Activated CD8-positive, alpha-beta memory T cell treated with anti-CD3 and anti-CD28 coated beads, Interleukin-2, amount 50 U/mL, for 24 hours (primary cell): Measurements from ENCODE around the gene ADM2.
"Not testable (repeated sequence)": the region's sequence is repeated elsewhere in the genome, so short reads cannot be mapped to it uniquely, and the experiment has no call there.

Source experiments
- DNase-seq: peaks from one replicate; pipeline ENCODE4 v3.0.0-alpha.2; 2020; ENCODE audit errors: extremely low read depth

ADM2 gene

DNA sequence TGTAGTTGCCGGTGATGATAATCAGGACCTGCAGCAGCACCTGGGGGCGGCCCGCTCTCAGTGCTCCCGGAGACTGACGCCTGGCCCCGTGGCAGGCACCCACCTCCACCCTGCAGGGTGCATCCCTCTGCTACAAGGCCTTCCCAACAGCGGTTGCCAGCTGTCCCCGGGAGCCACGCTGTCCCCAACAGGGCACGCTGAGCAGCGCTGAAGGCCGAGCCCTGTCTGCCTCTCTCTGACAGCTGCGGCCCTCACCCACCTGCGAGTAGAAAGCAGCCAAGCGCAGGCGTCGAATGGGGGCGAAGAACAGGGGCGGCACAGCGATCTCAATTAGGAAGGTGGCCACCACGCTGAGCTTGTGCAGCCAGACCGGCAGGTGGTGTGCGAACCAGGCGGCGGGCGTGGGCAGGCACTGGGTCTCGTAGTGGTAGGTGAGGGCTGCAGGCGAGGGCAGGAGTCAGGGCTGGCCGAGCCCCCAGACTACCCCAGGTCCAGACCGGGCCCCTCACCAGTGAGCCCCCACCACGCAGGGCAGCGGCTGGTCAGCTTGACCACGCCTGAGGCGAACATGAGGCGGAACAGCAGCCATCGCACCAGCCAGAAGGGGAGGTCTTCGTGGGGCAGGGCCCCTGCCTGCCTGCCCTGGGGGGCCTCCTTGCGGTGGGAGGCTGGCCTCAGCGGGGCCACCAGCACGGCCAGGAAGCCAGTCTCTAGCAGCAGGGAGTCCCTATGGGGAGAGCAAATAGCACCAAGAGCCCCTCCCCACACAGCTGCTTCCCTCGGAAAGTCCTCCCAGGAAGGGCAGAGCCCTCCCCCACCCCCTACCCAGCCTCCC, 24.6 kb downstream of the ADM2 start:
- no peak for DNase-seq

DNA sequence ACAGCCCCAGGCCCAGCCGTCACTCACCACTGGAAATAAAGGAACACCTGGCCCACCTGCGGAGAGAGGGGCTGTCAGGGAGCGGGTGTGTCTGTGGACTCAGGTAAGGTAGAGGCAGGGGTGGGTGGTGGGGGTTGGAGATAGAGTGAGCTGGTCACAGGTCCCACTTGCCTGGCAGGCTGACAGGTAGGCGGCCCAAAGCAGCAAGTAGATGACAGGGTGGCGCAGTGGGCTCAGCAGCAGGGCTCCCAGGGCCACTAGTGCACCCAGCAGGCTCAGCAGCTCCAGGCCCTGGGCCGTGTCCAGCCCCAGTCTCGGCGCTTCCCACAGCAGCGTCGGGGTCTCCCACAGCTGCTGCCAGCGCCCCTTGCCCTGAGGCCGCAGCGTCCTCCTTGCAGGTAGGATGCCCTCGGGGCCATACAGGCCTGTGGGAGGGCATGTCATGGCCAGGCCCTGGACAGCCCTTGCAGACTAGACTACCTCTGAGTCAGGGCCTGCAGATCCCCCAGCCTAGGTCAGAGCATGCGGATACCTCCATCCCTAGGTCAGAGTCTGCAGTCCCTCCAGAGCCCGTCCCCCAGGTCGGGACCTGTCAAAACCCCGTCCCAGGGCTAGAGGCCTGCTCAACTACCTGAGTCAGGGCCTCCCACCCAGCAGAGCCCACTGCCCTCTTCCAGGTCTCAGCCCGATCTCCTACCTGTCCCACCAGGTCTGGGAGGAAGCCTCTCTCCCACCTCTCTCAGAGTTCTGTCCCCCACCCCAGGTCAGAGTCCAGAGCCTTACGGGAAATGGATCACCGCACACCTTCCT, 25.5 kb downstream of the ADM2 start:
- DNase-seq = no peak

DNA sequence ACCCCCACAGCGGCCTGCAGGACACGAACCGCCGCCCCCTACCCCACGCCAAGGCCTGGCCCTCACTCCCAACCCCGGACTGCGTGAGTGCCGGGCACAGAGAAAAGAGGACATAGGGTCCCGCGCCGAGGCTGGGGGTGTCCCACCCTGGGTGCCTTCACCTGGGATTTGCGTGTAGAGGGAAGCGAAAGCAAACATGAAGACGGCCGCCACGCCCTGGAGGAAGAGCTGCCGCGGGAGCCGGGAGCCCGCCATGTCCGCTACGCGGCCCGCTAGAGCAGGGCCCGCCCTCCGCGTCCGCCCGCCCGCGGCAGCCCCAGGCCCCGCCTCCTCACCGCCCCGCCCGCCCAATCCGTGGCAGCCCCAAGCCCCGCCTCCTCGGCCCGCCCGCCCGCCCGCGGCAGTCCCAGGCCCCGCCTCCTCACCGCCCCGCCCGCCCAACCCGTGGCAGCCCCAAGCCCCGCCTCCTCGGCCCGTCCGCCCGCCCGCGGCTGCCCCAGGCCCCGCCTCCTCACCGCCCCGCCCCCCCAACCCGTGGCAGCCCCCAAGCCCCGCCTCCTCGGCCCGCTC, 26.2 kb downstream of the ADM2 start, which contains the start of gene LMF2:
LMF2 (minus strand) TSS at position 282 of the 570 bp plus-strand sequence; CDS start at position 255, 27 bp downstream.
- peak; percentile 68 for DNase-seq

DNA sequence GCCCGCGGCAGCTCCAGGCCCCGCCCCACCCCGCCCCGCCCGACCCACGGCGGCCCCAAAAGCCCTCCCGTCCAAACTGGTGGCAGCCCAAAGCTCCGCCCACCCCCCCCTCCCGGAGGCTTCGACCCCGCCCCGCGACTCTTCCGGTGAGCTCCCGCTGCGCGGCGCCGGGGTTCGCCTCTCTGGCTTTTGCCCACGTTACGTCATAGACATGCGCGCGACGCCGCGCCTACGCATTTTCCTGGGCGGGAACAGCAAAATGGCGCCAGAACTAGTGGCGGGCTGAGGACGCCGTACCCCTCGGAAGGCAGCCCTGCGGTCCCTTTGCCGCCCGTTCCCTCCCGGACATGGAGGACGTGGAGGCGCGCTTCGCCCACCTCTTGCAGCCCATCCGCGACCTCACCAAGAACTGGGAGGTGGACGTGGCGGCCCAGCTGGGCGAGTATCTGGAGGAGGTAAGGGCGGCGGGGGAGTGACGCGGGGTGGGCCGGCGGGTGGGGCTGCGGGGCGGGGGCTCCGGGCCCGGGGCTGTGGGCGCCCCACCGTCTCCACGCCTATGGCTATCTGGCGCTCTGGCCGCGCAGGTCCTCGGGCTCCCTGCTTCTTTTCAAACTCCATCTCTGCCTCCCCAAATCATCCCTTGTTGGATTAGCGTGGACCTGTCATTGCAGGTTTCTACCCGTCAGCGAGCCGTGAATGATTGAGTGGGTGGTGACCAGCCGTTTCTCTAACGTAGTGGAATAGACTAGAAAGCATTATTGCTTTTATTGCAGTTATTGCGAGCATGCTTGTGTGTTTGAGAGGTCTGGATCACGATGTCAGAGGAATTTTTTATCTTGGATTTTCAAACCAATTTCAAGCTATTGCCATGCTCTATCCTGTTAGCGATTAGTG, 26.9 kb downstream of the ADM2 start, which contains the start of gene NCAPH2:
NCAPH2 (plus strand) TSS at position 234 of the 894 bp plus-strand sequence; CDS start at position 348, 114 bp downstream.
- DNase-seq = peak; percentile 92

DNA sequence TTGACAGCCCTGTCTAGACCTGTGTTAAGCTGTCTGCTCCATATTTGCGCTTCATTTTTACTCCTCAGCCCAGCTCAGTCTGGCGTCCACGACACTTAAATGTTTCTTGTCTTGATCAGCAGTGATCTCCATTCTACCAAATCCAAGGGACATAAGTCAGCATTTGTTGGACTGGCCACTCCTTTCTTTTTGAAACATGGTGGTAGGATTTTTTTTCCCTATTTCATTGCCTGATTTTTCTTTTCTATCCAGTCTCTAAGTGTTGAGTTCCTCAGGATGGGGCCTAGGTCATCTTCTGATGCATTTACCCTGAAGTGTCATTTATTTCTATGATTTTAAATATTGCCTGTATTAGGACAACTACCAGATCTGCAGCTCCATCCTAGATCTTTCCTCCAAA, 27.6 kb downstream of the ADM2 start:
- no peak for DNase-seq

DNA sequence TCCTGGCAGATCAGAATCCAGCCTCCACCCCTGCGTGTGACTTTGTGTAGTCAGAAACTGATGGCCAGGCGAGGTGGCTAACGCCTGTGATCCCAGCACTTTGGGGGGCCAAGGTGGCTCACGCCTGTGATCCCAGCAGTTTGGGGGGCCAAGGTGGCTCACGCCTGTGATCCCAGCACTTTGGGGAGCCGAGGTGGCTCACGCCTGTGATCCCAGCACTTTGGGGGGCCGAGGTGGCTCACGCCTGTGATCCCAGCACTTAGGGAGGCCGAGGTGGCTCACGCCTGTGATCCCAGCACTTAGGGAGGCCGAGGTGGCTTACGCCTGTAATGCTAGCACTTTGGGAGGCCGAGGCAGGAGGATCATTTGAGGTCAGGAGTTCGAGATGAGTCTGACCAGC, 31.8 kb downstream of the ADM2 start:
- DNase-seq = no peak

DNA sequence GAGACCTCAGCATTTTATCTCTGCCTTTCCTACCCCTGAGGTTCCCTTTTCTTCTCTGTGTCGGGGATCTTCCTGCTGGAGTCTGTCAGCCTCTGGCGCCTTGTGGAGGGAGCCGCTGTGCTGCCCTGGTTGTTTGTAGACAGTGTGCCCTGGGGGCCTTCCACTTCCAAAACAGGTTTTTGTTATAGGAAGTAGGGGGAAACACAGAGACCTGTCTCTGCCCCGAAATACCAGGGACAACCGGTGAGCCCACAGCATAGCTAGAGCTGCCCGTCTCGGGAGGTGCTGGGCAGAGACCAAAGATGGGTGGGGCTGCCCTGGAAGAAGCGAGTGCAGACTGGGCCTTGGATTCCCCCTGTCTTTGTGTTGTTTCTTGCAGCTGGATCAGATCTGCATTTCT, 34.7 kb downstream of the ADM2 start:
- no peak for DNase-seq

DNA sequence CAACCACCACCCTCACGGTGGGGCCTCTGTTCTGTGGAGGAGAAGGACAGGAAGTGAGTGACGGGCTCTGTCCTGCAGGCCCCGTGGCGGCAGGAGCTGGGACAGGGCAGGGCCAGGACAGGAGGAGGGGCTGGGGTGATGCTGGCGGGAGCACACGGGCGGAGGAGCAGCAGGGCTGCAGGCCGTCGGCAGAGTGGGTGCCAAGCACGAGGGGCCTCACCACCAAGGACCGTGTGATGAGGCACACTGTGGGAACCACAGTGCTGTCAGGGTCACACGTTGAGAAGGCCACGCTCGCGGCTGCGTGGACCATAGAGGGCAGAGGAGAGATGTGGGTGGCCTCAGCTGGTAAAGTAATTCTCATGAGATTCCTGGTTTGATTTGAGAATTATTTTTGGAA, 35.5 kb downstream of the ADM2 start:
- DNase-seq = no peak

DNA sequence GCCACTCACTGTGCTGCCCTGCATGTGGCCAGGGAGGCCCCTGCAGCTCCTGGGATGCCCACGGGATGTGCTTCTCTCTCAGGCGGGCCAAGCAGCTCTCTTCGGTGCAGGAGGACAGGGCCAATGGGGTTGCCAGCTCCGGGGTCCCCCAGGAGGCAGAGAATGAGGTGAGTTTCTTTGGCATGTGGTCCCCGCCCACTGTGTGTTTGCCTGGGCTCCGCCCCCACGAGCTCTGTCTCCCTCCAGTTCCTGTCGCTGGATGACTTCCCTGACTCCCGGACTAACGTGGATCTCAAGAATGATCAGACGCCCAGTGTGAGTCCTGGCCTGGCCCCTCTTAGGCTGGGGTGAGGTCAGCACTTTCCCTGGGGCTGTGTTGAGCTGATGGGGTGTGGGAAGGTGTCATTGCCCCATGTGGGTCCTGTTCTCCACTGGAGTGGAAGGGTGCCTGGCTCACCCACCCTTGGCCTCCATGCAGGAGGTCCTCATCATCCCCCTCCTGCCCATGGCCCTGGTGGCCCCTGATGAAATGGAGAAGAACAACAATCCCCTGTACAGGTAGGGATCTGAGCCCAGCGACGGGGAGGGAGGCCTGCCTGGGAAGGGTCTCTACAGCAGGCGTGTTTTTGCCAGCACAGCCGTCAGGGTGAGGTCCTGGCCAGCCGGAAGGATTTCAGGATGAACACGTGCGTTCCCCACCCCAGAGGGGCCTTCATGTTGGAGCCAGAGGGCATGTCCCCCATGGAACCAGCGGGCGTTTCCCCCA, 36.3 kb downstream of the ADM2 start:
- no peak for DNase-seq

DNA sequence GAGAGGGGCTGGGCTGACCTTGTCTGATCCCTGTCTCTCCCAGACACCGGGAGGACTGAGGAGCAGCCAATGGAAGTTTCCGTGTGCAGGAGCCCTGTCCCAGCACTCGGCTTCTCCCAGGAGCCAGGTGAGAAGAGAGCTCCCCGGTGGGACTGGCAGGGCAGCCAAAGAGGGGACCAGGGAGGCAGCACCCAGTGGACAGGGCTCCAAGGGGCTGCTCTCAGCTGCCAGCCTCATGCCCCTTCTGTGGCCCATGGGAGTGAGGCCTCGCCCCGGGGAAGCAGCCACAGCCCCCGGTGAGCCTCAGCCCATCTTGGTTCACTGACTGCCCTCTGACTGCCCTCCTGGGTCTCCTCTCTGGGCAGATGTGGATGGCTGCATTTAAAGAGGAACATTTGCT, 37.3 kb downstream of the ADM2 start:
- DNase-seq = no peak

DNA sequence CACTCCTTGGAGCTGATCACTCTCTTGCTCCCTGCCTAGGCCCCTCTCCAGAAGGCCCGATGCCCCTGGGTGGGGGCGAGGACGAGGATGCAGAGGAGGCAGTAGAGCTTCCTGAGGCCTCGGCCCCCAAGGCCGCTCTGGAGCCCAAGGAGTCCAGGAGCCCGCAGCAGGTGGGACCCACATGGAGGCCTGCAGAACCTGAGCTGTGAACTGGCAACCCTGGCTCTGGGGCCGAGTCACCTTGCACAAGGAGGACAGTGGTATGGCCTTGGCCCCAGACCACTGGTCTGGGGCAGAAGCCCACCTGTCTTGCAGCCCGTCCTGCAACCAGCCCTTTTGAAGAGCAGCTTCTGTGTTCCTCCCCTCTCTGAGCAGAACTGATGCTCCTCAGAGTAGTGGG, 37.8 kb downstream of the ADM2 start:
- DNase-seq = no peak

DNA sequence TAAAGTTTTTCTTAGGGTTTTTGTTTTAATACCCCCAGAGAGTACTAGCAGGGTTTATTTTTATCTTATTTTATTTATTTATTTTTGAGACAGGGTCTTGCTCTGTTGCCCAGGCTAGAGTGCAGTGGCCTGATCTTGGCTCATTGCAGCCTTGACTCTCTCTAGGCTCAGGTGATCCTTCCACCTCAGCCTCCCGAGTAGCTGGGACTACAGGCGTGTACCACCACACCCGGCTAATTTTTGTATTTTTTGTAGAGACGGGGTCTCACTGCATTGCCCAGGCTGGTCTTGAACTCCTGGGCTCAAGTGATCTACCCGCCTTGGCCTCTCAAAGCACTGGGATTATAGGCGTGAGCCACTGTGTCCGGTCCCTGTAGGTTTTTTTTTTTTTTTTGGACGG, 38.8 kb downstream of the ADM2 start:
- not testable (repeated sequence) for DNase-seq

DNA sequence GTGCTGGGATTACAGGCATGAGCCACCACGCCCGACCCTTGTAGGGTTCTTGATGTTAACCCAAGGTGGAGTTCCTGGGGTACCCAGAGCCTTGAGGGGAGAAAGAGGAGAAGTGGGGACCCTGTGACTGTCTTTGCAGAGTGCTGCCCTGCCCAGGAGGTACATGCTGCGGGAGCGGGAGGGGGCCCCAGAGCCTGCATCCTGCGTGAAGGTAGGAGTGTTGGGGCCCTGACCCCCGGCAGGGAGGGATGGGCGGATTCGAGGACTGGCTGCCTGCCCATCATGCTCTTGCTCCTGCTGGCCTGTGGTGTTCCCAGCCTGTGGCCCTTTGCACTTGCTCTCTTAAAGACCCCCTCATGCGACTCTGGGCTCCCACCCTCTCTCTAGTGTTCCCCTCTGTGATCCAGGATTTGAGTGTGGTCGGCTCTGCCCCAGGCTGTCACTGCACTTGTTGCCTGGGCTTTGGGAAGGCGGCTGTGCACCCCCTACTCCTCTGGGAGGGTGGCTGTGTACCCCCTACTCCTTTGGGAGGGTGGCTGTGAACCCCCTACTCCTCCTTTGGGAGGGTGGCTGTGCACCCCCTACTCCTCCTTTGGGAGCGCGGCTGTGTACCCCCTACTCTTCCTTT, 39.6 kb downstream of the ADM2 start:
- no peak for DNase-seq

DNA sequence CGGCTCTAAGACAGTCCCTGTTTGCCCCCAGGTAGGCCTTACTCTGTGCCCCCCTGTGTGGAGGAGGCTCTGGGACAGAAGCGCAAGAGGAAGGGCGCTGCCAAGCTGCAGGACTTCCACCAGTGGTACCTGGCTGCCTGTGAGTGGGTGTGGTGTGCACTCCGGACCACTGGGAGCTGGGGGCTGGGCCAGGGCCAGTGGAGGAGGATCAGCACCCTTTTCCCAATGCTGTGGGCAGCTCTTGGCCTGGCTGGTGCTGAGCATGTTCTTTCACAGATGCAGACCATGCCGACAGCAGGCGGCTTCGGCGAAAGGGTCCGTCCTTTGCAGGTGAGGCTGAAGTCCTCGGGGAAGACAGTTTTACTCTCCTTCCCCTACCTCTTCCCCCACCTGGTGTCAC, 40.4 kb downstream of the ADM2 start:
- DNase-seq = no peak

DNA sequence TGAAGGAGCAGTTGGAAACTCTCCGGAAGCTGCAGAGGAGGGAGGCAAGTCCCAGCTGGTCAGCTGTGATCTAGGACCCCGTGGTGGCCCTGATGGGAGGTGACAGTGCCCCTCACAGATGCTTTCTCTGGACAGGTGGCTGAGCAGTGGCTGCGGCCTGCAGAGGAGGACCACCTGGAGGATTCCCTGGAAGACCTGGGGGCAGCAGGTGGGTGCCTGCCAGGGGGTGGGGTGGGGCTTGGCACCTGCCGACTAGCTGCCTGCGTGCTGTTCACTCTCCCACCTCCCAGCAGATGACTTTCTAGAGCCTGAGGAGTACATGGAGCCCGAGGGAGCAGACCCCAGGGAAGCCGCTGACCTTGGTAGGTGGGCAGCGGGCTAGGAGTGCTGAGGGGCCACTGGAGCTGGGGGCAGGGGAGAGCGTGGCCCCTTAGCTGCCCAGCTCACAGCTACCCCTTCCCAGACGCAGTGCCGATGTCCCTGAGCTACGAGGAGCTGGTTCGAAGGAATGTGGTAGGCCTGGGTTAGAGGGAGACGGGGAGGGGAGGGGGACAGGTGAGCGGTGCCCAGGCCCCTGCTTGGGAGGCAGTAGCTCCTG, 41.0 kb downstream of the ADM2 start:
- no peak for DNase-seq

DNA sequence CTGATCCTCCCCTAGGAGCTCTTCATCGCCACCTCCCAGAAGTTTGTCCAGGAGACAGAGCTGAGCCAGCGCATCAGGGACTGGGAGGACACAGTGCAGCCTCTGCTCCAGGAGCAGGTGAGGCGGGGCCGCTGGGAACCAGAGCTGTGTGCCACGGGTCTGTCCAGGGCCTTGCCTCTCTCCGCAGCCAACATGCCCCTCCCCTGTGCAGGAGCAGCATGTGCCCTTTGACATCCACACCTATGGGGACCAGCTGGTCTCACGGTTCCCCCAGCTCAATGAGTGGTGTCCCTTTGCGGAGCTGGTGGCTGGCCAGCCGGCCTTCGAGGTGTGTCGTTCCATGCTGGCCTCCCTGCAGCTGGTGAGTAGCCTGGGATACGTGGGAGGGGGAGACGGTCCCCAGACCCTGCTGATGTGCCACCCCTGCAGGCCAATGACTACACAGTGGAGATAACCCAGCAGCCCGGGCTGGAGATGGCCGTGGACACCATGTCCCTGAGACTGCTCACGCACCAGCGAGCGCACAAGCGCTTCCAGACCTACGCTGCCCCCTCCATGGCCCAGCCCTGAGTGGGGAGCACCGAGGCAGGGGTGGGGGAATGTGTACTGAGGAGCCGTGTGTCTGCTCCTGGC, 41.6 kb downstream of the ADM2 start:
- DNase-seq = no peak

DNA sequence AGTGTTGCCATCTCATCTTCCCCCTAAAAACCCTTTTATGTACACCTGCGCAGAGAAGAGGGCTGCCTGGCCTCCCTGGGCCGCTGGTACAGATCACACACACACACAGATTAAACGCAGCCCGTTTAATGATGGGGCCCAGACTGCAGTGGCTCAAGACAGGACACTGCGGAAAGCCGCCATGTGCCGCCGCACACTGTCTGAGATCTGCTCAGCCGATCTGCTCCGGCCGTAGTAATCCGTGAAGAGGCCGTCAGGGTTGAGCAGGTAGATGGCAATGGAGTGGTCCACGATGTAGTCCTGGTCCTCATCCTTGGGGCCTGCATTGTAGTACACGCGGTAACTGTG, 42.1 kb downstream of the ADM2 start:
- DNase-seq = no peak

DNA sequence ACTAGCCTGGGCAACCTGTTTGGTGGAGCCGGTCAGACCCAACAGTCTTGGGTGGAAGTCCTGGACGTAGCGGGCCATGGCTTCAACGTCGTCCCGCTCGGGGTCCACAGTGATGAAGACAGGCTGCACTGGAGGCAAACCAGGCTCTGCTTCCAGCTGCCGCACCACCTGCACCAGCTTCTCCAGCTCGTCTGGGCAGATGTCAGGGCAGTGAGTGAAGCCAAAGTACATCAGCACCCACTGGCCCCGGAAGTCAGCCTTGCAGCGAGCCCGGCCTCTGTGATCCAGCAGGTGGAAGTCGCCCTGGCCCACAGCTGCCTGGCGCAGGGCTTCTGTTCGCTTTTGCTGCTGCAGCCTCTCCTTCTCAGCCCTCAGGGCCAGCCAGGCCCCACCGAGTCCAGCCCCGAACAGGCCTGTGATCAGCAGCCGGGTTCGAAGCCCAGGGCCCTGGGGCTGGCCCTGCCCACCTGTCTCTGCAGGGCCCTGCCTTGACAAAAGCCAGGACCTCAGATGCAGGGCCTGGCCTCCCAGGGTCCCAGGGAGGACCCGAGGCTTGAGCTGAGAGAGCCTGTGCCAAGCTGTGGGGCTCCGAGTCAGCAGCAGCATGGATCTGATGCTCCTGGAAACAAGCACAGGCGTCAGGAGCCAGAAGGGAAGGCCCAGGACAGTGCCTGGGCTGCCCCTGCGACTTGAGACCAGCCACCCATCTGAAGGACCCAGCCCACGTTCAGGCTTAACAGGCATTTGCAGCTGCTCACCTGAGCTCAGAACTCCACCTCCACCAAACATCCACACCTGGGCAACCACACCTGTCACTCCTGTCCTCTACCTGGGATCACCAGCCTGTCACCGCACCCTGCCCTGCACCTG, 42.7 kb downstream of the ADM2 start:
- DNase-seq = no peak
